Right lobe of liver (tissue), 6 donors: ENCODE results near the gene ITGA3. TPM values are rescaled to one million over a fixed set of nuclear protein-coding genes. Genes with fewer than 3 reads are reported as not detected.

Source experiments
- ATAC-seq, 4 donors: fragments of 200-7000 bp; cut with Tn5 transposase; one replicate each; pipeline ENCODE4 v1.9.1; 2020; ENCODE audit warnings: mild to moderate bottlenecking in 4 of 4, moderate library complexity in 4 of 4
- DNase-seq, 3 donors: peaks; one replicate each; pipeline ENCODE4 v3.0.0-alpha.2; 2020
- H3K27ac ChIP-seq, 3 donors: fragments of 200-600 bp; one replicate each; pipeline ENCODE4 v1.8.0; 2022
- H3K27me3 ChIP-seq, 2 donors: fragments of 200-600 bp; one replicate each; pipeline ENCODE4 v1.8.0; 2022
- H3K36me3 ChIP-seq, 4 donors: fragments of 200-600 bp; sonication (generic) in 1 of 4; one replicate each; pipeline versions ENCODE4 v1.5.1 to v1.8.0; 2017 to 2022; ENCODE audit warnings: control low read depth in 1 of 4
- H3K4me1 ChIP-seq, 4 donors: fragments of 200-600 bp; sonication (generic) in 1 of 4; one replicate each; pipeline versions ENCODE4 v1.5.1 to v1.8.0; 2017 to 2022; ENCODE audit warnings: control low read depth in 1 of 4
- H3K4me3 ChIP-seq, 3 donors: fragments of 200-600 bp; one replicate each; pipeline ENCODE4 v1.8.0; 2022
- H3K9me3 ChIP-seq, 4 donors: fragments of 200-600 bp; sonication (generic) in 1 of 4; one replicate each; pipeline versions ENCODE4 v1.5.1 to v1.8.0; 2017 to 2022; ENCODE audit warnings: control low read depth in 1 of 4
- POLR2A ChIP-seq: fragments of 450-650 bp; IDR thresholded peaks from one replicate; pipeline ENCODE4 v1.6.1; 2017; ENCODE audit warnings: antibody characterized with exemption, mild to moderate bottlenecking
- WGBS: methylation state at CpG from one replicate; pipeline ENCODE4 v1.1.6; 2018; ENCODE audit warnings: low coverage, low lambda C conversion rate; ENCODE audit not compliant: insufficient coverage; ENCODE audit errors: missing lambda C conversion rate; 5-methylcytosine and 5-hydroxymethylcytosine counted together
- intact Hi-C, 2 donors: fragments of 100-400 bp; cut with DNase I; formaldehyde crosslinking; loops; one replicate each; pipeline versions ENCODE4 v1.11.2 to v1.14.1; 2022
- total RNA-seq, 6 experiments: library from RNA; depleted of rRNA in 2 of 6; stranded (reverse); fragments of >200 nt in 2 of 6; fragmentation: NEBNext Ultra II Directional in 3 of 6; extraction: Animal tissue kit (Norgen Biotek cat#: 25700) in 3 of 6; gene quantifications; one replicate each; pipeline versions ENCODE4 v1.1.0 to v1.2.4, GENCODE V29; 2016 to 2023
- TF ChIP-seq, protein P1 (sequence below), 4 donors: fragments of 200-600 bp in 3 of 4; fragments of 450-650 bp in 1 of 4; IDR thresholded peaks; one replicate each; pipeline versions ENCODE4 v1.5.1 to v1.8.0; 2016 to 2022; ENCODE audit warnings: antibody characterized with exemption in 4 of 4, mild to moderate bottlenecking in 2 of 4
- donor health status: DM: no; HTN: yes; CAD: no.
- donor health status: DM: no; HTN: no; CAD: no.
- donor health status: DM: no; HTN: no; CAD: no.
- donor health status: DM: no; HTN: yes; CAD: no.
- donor health status: DM: no; HTN: yes; CAD: no.

ITGA3 gene
- total RNA-seq, 6 experiments from 2014 or later, result 1.4 to 3.7 (median 2.4) TPM

- TF ChIP-seq, protein P1, sequence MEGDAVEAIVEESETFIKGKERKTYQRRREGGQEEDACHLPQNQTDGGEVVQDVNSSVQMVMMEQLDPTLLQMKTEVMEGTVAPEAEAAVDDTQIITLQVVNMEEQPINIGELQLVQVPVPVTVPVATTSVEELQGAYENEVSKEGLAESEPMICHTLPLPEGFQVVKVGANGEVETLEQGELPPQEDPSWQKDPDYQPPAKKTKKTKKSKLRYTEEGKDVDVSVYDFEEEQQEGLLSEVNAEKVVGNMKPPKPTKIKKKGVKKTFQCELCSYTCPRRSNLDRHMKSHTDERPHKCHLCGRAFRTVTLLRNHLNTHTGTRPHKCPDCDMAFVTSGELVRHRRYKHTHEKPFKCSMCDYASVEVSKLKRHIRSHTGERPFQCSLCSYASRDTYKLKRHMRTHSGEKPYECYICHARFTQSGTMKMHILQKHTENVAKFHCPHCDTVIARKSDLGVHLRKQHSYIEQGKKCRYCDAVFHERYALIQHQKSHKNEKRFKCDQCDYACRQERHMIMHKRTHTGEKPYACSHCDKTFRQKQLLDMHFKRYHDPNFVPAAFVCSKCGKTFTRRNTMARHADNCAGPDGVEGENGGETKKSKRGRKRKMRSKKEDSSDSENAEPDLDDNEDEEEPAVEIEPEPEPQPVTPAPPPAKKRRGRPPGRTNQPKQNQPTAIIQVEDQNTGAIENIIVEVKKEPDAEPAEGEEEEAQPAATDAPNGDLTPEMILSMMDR (IDR thresholded peaks at IDR 0.05), result no peak
- no peak for TF ChIP-seq POLR2A
- H3K4me3 ChIP-seq, result no peak overlapping the region
- DNase-seq, result no peak
- no peak for ATAC-seq
- intact Hi-C loops, result no loop called here
- H3K36me3 ChIP-seq, result peaks cover 0 to 11% (median 4%) of the 10 kb centered on the region in 4 donors
- no peaks in the 10 kb centered on the region for H3K27me3 ChIP-seq
- peaks cover 0 to 61% (median 17%) of the 10 kb centered on the region in 4 donors for H3K4me1 ChIP-seq
- no peaks in the 10 kb centered on the region for H3K9me3 ChIP-seq
- peak overlapping the region in 2 of 3 donors; percentile 40 to 87 for H3K27ac ChIP-seq
- WGBS, result 76% methylated on average over 4 of the region's 4 CpGs
Measured at GRCh38 chr17:50098583-50098982, 42.7 kb downstream of the ITGA3 start.

DNA sequence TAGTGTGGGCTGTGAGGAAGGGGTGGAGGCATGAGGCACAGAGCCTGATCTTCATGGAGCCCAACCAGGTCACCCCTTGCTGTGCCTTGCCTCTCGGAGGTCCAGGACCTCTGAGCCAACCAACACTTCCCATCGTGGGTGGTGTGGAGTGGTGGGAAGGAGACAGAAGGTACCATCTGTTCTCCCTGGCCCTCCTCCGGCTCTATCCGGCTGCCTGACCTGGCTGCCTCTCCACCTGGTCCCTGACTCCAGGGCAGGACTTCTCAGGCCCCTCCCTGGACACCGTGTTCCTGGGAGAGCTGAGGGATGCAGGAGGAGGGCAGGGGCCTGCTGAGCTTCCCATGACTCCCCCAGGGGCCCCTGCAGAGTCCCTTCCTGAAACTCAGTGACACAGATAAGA lies 43.1 kb downstream of the ITGA3 start:
- WGBS, result no CpG with 5 or more reads among the region's 5 CpGs
- Histone ChIP-seq H3K27ac (peak overlapping the region in 2 of 3 donors; percentile 40 to 87), H3K9me3 (no peaks in the 10 kb centered on the region), H3K4me3 (no peak overlapping the region), H3K36me3 (peaks cover 0 to 11% (median 4%) of the 10 kb centered on the region in 4 donors), H3K27me3 (no peaks in the 10 kb centered on the region), H3K4me1 (peaks cover 0 to 61% (median 17%) of the 10 kb centered on the region in 4 donors)
- no peak for TF ChIP-seq POLR2A
- TF ChIP-seq, protein P1 (IDR thresholded peaks at IDR 0.05), result no peak
- ATAC-seq (no peak), DNase-seq (no peak)
- intact Hi-C loops, result no loop called here

GRCh38 chr17:50100480-50100883 lies 44.6 kb downstream of the ITGA3 start:
- no peaks in the 10 kb centered on the region for H3K9me3 ChIP-seq
- H3K27me3 ChIP-seq, result no peaks in the 10 kb centered on the region
- TF ChIP-seq POLR2A, result no peak
- TF ChIP-seq, protein P1 (IDR thresholded peaks at IDR 0.05), result no peak
- peaks cover 0 to 61% (median 17%) of the 10 kb centered on the region in 4 donors for H3K4me1 ChIP-seq
- ATAC-seq (no peak), DNase-seq (no peak)
- intact Hi-C loops, result no loop called here
- peak overlapping the region in 2 of 3 donors; percentile 92 to 93 for H3K27ac ChIP-seq
- H3K4me3 ChIP-seq, result no peak overlapping the region
- peaks cover 0 to 11% (median 6%) of the 10 kb centered on the region in 4 donors for H3K36me3 ChIP-seq
- 74% methylated on average over 4 of the region's 5 CpGs for WGBS

- no peak for TF ChIP-seq POLR2A
- TF ChIP-seq, protein P1 (IDR thresholded peaks at IDR 0.05), result no peak
- 22% methylated on average over 6 of the region's 15 CpGs for WGBS
- Histone ChIP-seq H3K36me3 (peaks cover 0 to 14% (median 7%) of the 10 kb centered on the region in 4 donors), H3K27ac (peak overlapping the region in 2 of 3 donors; percentile 92 to 93), H3K4me3 (peak overlapping the region in 2 of 3 donors; percentile 0 to 38), H3K27me3 (no peaks in the 10 kb centered on the region), H3K9me3 (no peaks in the 10 kb centered on the region), H3K4me1 (peaks cover 0 to 58% (median 17%) of the 10 kb centered on the region in 4 donors)
- DNase-seq (no peak), ATAC-seq (peak; percentile 7 to 37 (median 14))
- intact Hi-C loops, result no loop called here
Measured at GRCh38 chr17:50100921-50101345, 45.0 kb downstream of the ITGA3 start.
